ENCODE measurements around the gene ETDB. TPM values are rescaled to one million over a fixed set of nuclear protein-coding genes. Genes with fewer than 3 reads are reported as not detected.
"Not testable (repeated sequence)": the region's sequence is repeated elsewhere in the genome, so short reads cannot be mapped to it uniquely, and the experiment has no call there.

ETDB gene
- total RNA-seq = not detected in 2 replicates
- long read RNA-seq = 0 reads

- H3K4me3 Mint-ChIP-seq; H3K27ac Mint-ChIP-seq (ENCODE audit: unreplicated experiment); DNase-seq (ENCODE audit: low read depth, low spot score); H3K36me3 Mint-ChIP-seq (ENCODE audit: low read depth); H3K27me3 Mint-ChIP-seq (ENCODE audit: low read depth); H3K4me1 Mint-ChIP-seq; H3K9me3 Mint-ChIP-seq: not testable (repeated sequence)
These were observed at the start of gene ETDB for GRCh38 chrX:135120056-135120576. TSS of gene ETDB (minus strand) at chrX:135120526. CDS start at chrX:135119261, 1,265 bp downstream.

DNA sequence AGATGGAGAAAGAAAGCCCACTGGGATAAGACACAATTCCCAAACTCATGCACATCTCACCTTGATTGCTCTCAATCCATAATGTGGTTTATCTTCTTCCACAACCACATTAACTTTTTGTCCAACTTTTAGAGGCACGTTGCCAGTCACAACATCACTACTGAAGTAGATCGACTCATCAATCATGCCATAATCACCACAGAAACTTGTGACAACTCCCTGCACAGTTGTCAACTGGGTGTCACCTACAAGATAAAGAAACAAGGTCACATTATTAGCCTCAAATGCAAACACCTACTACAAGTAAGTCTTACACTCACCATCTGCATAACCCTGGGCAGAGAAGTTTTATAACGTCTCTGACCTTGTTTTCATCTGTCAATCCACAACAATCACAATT, 49.2 kb upstream of the ETDB start:
- H3K4me3 Mint-ChIP-seq; H3K4me1 Mint-ChIP-seq; H3K9me3 Mint-ChIP-seq; H3K27me3 Mint-ChIP-seq (ENCODE audit: low read depth); H3K27ac Mint-ChIP-seq (ENCODE audit: unreplicated experiment); H3K36me3 Mint-ChIP-seq (ENCODE audit: low read depth); DNase-seq (ENCODE audit: low read depth, low spot score): not testable (repeated sequence)

DNA sequence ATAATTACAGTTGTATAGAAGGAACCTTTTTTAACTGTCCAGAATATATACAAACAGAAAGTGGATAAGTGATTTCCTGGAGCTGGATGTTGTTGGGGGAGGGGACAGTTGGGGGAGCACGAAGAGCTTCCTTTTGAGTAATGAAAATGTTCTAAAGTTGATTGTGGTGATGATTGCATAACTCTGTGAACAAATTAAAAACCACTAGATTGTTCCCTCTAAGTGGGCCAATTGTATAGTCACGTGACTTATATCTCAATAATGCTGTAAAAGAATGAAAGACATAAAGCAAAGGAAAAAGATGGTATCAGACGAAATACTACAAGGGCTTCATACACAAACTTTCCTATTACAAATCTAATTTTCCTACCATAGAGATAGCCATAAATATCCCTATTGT, 48.2 kb upstream of the ETDB start:
- H3K27me3 Mint-ChIP-seq (ENCODE audit: low read depth) = no peaks in the 10 kb centered on the region
- no peak for TF ChIP-seq CTCF (conservative IDR thresholded peaks at IDR 0.05)
- H3K9me3 Mint-ChIP-seq = peaks cover 9% of the 10 kb centered on the region
- DNase-seq (ENCODE audit: low read depth, low spot score) = no peak
- no peak overlapping the region for H3K27ac Mint-ChIP-seq (ENCODE audit: unreplicated experiment)
- H3K4me1 Mint-ChIP-seq = no peaks in the 10 kb centered on the region
- H3K36me3 Mint-ChIP-seq (ENCODE audit: low read depth) = peaks cover 3% of the 10 kb centered on the region
- no peak overlapping the region for H3K4me3 Mint-ChIP-seq

- H3K36me3 Mint-ChIP-seq (ENCODE audit: low read depth); H3K27me3 Mint-ChIP-seq (ENCODE audit: low read depth); H3K9me3 Mint-ChIP-seq; H3K4me1 Mint-ChIP-seq; DNase-seq (ENCODE audit: low read depth, low spot score); H3K27ac Mint-ChIP-seq (ENCODE audit: unreplicated experiment); H3K4me3 Mint-ChIP-seq: not testable (repeated sequence)
These were observed 34.4 kb upstream of the ETDB start for GRCh38 chrX:135154688-135155087.

- H3K9me3 Mint-ChIP-seq; H3K27ac Mint-ChIP-seq (ENCODE audit: unreplicated experiment); H3K4me1 Mint-ChIP-seq; H3K36me3 Mint-ChIP-seq (ENCODE audit: low read depth); DNase-seq (ENCODE audit: low read depth, low spot score); H3K27me3 Mint-ChIP-seq (ENCODE audit: low read depth); H3K4me3 Mint-ChIP-seq: not testable (repeated sequence)
These were observed 5.8 kb upstream of the ETDB start for GRCh38 chrX:135126145-135126544.

DNA sequence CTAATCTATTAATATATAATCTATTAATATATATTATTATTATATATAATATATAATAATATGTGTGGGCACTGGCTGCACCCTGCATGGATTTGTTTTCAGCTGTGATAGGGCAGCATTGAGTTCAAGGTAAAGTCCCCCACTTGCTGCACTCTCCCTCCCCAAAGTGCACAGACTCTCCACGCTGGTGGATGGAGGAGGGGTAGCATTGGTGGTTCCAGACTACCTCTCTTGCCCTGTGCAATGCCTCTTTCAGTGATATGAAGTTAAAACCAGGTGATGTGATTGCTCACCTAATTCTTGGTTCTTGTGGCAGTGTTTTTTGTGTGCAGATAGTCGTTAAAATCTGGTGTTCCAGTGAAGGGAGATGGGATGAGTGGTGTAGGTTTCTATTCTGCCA, 4.3 kb downstream of the ETDB start:
- H3K4me3 Mint-ChIP-seq; H3K36me3 Mint-ChIP-seq (ENCODE audit: low read depth); H3K27ac Mint-ChIP-seq (ENCODE audit: unreplicated experiment); H3K4me1 Mint-ChIP-seq; DNase-seq (ENCODE audit: low read depth, low spot score); H3K27me3 Mint-ChIP-seq (ENCODE audit: low read depth); H3K9me3 Mint-ChIP-seq: not testable (repeated sequence)

- Mint-ChIP-seq H3K4me1 (no peaks in the 10 kb centered on the region), H3K4me3 (no peak overlapping the region), H3K27me3 (ENCODE audit: low read depth) (peaks cover 5% of the 10 kb centered on the region), H3K36me3 (ENCODE audit: low read depth) (no peaks in the 10 kb centered on the region), H3K9me3 (peaks cover 7% of the 10 kb centered on the region), H3K27ac (ENCODE audit: unreplicated experiment) (no peak overlapping the region)
- DNase-seq (ENCODE audit: low read depth, low spot score) = no peak
- no peak for TF ChIP-seq CTCF (conservative IDR thresholded peaks at IDR 0.05)
These were observed 5.9 kb downstream of the ETDB start for GRCh38 chrX:135114392-135114791.

DNA sequence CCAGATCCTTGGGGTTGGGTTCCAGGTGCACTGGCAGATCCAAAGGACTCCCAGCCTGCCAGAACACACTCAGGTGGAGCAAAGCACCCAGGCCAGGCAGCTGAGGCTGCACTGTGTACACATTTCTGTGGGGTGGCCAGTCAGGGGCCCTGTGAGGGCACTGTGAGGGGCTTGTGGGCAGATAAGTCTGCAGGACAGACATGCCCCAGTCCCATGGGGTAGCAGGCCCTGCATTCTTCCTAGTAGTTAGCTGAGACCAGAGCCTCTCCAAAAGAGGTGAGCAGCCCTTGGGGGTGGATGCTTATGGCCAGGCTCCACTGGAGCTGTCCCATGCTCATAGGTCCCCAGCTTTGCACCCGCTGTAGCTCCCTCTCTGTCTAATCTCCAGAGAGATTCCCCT, 7.6 kb downstream of the ETDB start:
- H3K9me3 Mint-ChIP-seq = peaks cover 21% of the 10 kb centered on the region
- H3K4me1 Mint-ChIP-seq = no peaks in the 10 kb centered on the region
- TF ChIP-seq CTCF (conservative IDR thresholded peaks at IDR 0.05) = no peak
- no peaks in the 10 kb centered on the region for H3K36me3 Mint-ChIP-seq (ENCODE audit: low read depth)
- H3K27ac Mint-ChIP-seq (ENCODE audit: unreplicated experiment) = no peak overlapping the region
- H3K4me3 Mint-ChIP-seq = no peak overlapping the region
- DNase-seq (ENCODE audit: low read depth, low spot score) = no peak
- peaks cover 16% of the 10 kb centered on the region for H3K27me3 Mint-ChIP-seq (ENCODE audit: low read depth)
